ENCODE data around the gene SERPINB1. TPM values are rescaled to one million over a fixed set of nuclear protein-coding genes. Genes with fewer than 3 reads are reported as not detected.
"Not testable (repeated sequence)": the region's sequence is repeated elsewhere in the genome, so short reads cannot be mapped to it uniquely, and the experiment has no call there.

Gene SERPINB1
- total RNA-seq, 1 experiment from 2014 or later = 1.5 TPM

DNA sequence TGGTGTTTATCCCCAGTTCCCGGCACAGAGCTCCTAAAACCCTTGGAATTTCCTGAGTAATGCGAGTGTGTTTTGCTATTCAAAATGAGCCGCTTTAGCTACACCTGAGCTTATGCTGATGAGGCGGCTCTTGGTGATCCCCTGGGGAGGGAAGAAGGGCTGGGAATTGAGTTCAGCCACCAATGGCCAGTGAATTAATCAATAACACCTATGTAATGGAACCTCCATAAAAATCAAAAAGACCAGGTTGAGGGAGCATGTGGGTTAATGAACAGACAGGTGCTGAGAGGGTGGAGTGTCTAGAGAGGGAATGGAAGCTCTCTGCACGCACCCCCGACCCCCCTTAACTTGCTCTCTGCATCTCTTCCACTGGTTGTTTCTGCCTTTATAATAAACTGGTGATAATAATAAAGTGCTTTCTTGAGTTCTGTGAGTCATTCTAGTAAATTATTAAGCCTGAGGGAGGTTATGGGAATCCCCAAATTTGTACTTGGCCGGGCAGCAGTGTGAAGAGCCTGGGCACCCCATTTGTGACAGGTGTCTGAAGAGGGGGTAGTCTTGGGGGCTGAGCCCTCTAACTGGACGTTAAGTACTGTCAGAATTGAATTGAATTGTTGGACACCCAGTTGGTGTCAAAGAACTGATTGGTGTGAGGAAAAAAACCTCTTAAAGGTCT is 24.6 kb upstream of the SERPINB1 start:
- peak; percentile 40 for DNase-seq (ENCODE audit: low read depth)

DNA sequence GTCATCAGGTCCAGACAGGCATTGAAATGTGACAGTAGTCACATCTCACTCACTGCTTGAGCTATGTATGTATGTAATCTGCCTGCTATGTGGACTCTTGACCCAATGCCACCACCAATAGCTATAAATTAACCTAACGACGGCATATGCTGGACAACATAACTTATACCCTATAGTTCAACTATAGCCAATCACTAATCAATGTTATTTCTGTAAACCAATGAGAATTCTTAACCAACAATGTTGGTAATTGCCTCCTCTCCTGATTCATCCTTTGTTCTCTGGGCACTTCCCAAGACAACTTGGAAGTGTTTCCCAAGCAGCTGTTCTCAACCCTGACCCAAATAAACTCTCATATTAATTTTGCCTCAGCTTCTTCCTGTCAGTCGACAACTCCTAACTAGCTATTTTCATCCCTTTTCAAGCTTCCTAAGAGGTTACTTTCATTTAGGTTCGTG is 24.1 kb upstream of the SERPINB1 start:
- DNase-seq (ENCODE audit: low read depth) = no peak

GRCh38 chr6:2865270-2865669 is 23.6 kb upstream of the SERPINB1 start:
- no peak for DNase-seq (ENCODE audit: low read depth)

- no peak for DNase-seq (ENCODE audit: low read depth)
These were observed 22.2 kb upstream of the SERPINB1 start for GRCh38 chr6:2863901-2864300.

- DNase-seq (ENCODE audit: low read depth) = no peak
These were observed 21.1 kb upstream of the SERPINB1 start for GRCh38 chr6:2862712-2863181.

DNA sequence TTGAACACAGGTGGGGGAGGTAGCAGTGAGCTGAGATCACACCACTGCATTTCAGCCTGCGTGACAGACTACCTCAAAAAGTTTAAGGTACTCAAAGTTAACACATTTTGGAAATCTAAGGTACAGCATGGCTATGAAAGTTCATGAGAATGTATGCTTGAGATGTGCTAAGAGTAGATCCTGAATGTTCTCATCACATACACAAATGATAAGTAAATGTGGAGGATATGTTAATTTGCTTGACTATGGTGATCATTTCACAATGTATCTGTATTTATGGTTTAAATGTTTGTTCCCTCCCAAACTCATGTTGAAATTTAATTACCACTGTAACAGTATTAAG is 20.1 kb upstream of the SERPINB1 start:
- no peak for DNase-seq (ENCODE audit: low read depth)

GRCh38 chr6:2861060-2861821 is 19.6 kb upstream of the SERPINB1 start:
- no peak for DNase-seq (ENCODE audit: low read depth)

DNA sequence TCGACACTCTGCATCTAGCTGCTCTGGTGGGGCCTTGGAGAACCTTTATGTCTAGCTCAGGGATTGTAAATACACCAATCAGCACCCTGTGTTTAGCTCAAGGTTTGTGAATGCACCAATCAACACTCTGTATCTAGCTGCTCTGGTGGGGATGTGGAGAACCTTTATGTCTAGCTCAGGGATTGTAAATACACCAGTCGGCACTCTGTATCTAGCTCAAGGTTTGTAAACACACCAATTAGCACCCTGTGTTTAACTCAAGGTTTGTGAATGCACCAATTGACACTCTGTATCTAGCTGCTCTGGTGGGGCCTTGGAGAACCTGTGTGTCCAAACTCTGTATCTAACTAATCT is 19.0 kb upstream of the SERPINB1 start:
- not testable (repeated sequence) for DNase-seq (ENCODE audit: low read depth)

GRCh38 chr6:2859798-2860705 is 18.4 kb upstream of the SERPINB1 start:
- DNase-seq (ENCODE audit: low read depth) = not testable (repeated sequence)

DNA sequence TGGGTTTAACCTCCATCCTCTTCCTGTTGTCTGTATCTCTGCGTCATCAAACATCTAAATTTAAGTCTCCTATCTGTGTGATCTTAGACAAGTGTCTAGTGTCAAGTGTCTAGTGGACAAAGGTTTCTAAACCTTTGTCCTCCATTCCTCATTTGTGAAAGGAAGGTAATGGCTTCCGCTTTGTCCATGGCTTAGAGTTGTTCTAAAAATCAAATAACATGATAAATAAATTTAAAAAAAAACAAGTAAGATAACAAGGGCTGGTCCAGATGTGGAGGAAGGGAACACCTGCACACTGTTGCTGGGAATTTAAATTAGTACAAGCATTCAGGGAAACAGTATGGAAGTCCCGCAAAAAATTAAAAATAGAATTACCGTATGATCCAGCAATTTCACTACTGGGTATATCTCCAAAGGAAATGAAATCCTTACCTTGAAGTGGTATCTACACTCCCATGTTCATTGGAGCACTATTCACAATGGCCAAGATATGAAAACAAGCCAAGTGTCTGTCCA is 17.6 kb upstream of the SERPINB1 start:
- no peak for DNase-seq (ENCODE audit: low read depth)

GRCh38 chr6:2857580-2858337 is 16.1 kb upstream of the SERPINB1 start:
- DNase-seq (ENCODE audit: low read depth) = peak; percentile 82

DNA sequence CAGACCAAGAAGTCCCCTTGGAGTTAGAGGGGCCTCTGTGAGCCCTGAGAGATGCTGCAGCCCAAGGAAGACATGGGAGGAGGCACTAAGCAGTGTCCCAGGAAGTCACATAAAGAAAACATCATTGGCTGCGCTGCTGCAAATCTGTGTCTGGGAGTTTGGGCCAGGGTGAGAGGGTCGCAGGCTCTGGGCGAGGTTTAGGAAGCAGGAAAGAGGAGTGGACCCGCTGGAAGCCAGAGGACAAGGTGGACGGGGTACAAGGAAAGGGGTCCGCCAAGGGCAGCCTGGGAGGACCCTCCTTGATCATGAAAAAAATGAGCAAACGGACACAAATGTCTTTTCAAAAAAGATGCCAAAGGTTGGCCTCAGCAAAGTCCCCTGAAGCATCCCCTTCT is 15.5 kb upstream of the SERPINB1 start:
- DNase-seq (ENCODE audit: low read depth) = no peak

DNA sequence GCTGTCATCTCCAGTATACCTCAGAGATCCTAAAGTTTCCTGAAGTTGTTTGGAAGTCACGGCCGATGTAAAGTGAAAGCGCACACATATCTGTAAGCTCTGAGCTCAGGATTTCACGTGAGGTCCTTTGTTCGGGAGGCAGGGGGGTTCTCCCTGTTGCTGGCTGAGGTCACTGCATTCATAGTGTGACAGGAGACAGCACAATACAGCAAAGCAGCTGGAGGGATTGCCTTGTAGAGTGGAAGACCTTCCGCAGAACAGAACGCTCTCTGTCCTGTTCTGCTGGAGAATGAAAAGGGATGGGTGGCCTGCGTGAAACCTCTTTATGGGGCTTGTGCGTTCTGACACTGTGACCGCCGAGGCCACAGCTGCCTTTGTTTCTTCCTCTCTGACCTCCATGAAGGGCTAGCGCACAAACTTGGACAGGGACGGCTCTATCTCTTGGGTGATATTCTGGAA is 13.4 kb upstream of the SERPINB1 start:
- DNase-seq (ENCODE audit: low read depth) = no peak

DNA sequence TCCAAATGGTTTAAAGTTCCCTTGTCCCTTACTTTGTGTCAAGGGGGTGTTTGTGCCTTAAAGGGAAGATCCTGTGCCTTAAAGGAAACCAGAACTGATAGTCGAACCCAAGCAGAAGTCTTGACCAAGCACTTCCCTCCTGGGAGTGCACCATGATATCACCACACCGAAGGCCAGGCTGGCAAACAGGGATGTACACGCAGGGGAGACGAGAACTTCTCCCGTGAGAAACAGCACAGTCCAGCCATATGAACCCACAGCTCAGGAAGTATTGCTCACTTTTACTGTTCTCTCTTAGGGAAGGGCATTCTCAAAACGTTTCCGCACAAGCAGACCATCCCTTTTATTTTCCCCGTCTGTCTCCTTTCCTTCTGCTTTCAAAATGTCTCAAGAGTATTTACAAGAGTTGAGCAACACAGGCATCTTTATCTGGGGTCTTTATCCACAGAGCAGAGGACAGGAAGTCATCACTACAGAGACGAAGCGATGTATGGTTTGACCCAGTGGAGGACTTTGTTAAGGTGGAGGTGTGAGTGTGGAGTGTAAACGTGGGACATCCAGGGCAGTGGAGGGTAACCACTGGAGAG is 12.8 kb upstream of the SERPINB1 start:
- DNase-seq (ENCODE audit: low read depth) = no peak

DNA sequence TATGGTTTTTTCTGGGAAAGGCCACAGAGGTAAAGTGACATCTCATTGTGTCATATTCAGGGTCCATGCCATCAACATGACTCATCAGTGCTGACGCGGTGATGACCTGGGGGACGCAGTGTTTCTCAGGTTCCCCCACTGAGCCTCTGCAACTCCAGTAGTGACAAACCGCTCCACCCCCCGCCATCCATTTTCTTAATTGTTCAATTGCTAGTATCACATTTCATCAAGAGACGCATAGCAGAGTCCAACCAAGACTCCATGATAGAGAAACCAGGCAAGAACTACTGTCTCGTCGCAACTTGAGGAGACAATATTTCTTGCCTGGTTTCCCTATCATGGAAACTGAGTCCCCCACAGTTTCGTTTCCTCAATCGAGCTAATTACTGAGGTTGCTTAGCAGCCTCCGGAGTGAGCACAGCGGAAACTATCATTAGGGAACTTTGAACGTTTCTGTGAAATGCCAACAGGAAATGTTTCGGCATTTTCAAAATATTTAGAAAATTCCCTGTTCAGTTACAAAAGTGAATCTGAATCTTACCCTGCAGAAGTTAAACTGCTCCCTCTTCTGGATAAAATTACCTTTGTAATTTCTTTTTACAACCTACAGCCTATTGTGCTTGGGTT is 12.2 kb upstream of the SERPINB1 start:
- DNase-seq (ENCODE audit: low read depth) = peak; percentile 97

- not testable (repeated sequence) for DNase-seq (ENCODE audit: low read depth)
These were observed 11.7 kb upstream of the SERPINB1 start for GRCh38 chr6:2853378-2853768.

- DNase-seq (ENCODE audit: low read depth) = no peak
These were observed 11.3 kb upstream of the SERPINB1 start for GRCh38 chr6:2852921-2853322.

- no peak for DNase-seq (ENCODE audit: low read depth)
These were observed 10.8 kb upstream of the SERPINB1 start for GRCh38 chr6:2852514-2852855.

DNA sequence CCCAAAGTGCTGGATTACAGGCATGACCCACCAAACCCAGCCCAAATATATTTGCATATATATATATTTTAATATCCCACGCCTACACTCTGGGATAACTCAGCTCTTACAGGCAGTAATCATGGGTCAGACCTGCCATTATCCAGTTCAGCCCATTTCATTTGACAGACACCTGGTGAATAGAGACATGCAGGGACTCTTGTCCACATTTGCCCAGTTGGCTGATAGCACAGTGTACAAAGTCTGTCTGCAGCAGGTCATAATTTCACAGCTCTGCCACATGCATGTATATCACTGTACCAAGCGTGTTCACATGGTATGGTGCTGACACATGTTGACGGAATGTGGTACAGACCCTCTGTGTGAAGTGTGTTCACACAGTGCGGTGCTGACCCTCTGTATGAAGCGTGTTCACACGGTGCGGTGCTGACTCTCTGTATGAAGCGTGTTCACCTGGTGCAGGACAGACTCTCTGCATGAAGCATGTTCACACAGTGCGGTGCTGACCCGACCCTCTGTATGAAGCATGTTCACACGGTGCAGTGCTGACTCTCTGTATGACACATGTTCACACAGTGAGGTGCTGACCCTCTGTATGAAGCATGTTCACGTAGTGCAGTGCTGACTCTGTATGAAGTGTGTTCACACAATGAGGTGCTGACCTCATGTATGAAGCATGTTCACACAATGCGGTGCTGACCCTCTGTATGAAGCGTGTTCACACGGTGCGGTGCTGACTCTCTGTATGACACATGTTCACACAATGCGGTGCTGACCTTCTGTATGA is 10.3 kb upstream of the SERPINB1 start:
- no peak for DNase-seq (ENCODE audit: low read depth)

Measured in M059J (cell line).